Measurements from ENCODE around the gene ENTREP1.
"Not testable (repeated sequence)": the region's sequence is repeated elsewhere in the genome, so short reads cannot be mapped to it uniquely, and the experiment has no call there.

The ENTREP1 gene

GRCh38 chr9:69299826-69300225 lies 25.2 kb upstream of the ENTREP1 start:
- no peak for DNase-seq (ENCODE audit: low read depth)
- no peak for TF ChIP-seq POLR2A (IDR thresholded peaks at IDR 0.05; ENCODE audit: extremely low read depth, insufficient read length)
- TF ChIP-seq MAX (IDR thresholded peaks at IDR 0.05; ENCODE audit: low read depth, low read length): no peak
- H3K4me3 ChIP-seq (ENCODE audit: low read depth, low read length): no peak overlapping the region

DNA sequence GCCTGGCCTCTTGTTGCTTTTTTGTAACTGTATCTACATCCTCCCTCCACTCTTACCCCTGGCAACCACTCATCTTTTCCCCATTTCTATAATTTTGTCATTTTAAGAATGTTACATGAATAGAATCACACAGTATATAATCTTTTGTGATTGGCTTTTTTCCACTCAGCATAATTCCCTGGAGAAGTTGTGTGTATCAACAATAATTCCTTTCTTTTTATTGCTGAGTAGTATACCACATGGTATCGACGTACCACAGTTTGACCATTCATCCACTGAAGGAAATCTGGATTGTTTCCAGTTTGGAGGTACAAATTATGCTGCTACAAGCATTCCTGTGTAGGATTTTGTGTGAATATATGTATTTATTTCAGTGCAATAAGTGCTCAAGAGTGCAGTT lies 21.7 kb upstream of the ENTREP1 start:
- DNase-seq (ENCODE audit: low read depth): no peak
- TF ChIP-seq POLR2A (IDR thresholded peaks at IDR 0.05; ENCODE audit: extremely low read depth, insufficient read length) (no peak), MAX (IDR thresholded peaks at IDR 0.05; ENCODE audit: low read depth, low read length) (no peak), MYC (IDR thresholded peaks at IDR 0.05; ENCODE audit: low read depth, low read length) (no peak)
- TF ChIP-seq, protein P1, sequence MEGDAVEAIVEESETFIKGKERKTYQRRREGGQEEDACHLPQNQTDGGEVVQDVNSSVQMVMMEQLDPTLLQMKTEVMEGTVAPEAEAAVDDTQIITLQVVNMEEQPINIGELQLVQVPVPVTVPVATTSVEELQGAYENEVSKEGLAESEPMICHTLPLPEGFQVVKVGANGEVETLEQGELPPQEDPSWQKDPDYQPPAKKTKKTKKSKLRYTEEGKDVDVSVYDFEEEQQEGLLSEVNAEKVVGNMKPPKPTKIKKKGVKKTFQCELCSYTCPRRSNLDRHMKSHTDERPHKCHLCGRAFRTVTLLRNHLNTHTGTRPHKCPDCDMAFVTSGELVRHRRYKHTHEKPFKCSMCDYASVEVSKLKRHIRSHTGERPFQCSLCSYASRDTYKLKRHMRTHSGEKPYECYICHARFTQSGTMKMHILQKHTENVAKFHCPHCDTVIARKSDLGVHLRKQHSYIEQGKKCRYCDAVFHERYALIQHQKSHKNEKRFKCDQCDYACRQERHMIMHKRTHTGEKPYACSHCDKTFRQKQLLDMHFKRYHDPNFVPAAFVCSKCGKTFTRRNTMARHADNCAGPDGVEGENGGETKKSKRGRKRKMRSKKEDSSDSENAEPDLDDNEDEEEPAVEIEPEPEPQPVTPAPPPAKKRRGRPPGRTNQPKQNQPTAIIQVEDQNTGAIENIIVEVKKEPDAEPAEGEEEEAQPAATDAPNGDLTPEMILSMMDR (IDR thresholded peaks at IDR 0.05; ENCODE audit: low read depth, low read length): no peak
- no peak overlapping the region for H3K4me3 ChIP-seq (ENCODE audit: low read depth, low read length)

- DNase-seq (ENCODE audit: low read depth); H3K4me3 ChIP-seq (ENCODE audit: low read depth, low read length): not testable (repeated sequence)
Measured at GRCh38 chr9:69306895-69307445, 18.0 kb upstream of the ENTREP1 start.

DNA sequence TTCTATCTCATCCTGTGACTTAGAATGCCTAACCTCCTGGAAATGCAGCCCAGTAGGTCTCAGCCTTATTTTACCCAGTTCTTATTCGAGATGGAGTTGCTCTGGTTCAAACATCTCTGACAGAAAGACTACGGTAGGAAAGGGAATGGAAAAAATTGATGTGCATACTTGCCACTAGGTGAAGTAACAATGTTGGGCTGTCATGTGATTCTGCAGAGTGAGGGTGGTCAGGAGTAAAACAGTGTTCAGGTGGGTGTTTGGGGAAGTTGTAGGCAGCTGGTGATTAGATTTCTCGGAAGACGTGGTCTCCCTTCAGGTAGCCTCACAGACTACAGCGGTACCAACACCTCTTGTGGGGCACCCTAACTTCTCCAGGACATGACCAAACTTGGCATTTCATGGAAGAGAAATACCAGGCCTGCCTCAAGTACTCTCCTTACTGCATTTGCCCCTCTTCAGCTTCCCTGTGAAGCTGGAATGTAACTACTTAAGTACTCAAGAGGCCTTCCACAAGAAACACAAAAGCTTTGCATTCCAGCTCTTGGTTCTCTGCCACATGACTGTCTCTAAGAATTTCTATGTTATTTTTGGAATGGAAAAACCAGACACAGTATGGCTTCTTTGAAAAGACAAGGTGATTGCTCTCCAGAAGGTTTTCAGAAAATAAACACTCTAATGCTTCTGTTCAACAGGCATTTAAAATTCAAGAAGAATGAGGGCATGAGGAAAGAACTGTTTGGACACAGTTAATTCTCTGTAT lies 17.4 kb upstream of the ENTREP1 start:
- TF ChIP-seq MYC (IDR thresholded peaks at IDR 0.05; ENCODE audit: low read depth, low read length) (no peak), POLR2A (IDR thresholded peaks at IDR 0.05; ENCODE audit: extremely low read depth, insufficient read length) (no peak), MAX (IDR thresholded peaks at IDR 0.05; ENCODE audit: low read depth, low read length) (no peak)
- TF ChIP-seq, protein P1 (IDR thresholded peaks at IDR 0.05; ENCODE audit: low read depth, low read length): no peak
- no peak for DNase-seq (ENCODE audit: low read depth)

GRCh38 chr9:69308206-69308931 lies 16.6 kb upstream of the ENTREP1 start:
- no peak overlapping the region for H3K4me3 ChIP-seq (ENCODE audit: low read depth, low read length)
- DNase-seq (ENCODE audit: low read depth): no peak
- TF ChIP-seq POLR2A (IDR thresholded peaks at IDR 0.05; ENCODE audit: extremely low read depth, insufficient read length) (no peak), MYC (IDR thresholded peaks at IDR 0.05; ENCODE audit: low read depth, low read length) (no peak), MAX (IDR thresholded peaks at IDR 0.05; ENCODE audit: low read depth, low read length) (no peak)
- TF ChIP-seq, protein P1 (IDR thresholded peaks at IDR 0.05; ENCODE audit: low read depth, low read length): no peak

More for the DNA sequence above, 17.4 kb upstream of the ENTREP1 start:
- no peak overlapping the region for H3K4me3 ChIP-seq (ENCODE audit: low read depth, low read length)

DNA sequence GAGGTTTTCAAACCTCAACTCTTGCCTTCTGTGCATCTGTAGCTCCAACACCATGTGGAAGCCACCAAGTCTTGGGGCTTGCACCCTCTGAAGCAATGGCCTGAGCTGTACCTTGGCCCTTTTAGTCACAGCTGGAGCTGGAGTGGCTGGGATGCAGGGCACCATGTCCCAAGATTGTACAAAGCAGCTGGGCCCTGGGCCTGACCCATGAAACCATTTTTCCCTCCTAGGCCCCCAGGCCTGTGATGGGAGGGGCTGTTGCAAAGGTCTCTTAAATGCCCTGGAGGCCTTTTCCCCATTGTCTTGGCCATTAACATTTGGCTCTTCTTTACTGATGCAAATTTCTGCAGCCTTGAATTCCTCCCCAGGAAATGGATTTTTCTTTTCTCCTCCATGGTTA lies 11.8 kb upstream of the ENTREP1 start:
- no peak overlapping the region for H3K4me3 ChIP-seq (ENCODE audit: low read depth, low read length)
- TF ChIP-seq POLR2A (IDR thresholded peaks at IDR 0.05; ENCODE audit: extremely low read depth, insufficient read length): no peak
- no peak for DNase-seq (ENCODE audit: low read depth)

DNA sequence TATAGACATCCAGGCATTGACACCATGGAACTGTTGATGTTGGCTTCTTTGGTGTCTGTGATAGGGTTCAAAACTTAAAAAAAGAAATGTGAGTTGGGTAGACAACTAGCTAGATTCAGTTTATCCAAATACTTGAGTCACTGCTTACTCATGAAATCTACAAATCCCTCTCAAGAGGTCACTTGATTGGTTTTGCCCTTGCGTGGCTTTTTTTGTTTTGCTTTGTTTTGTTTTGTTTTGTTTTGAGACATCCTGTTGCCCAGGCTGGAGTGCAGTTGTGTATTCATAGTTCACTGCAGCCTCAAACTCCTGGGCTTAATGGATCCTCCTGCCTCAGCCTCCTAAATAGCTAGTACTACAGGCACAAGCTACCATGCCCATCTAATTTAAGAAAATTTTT lies 10.5 kb upstream of the ENTREP1 start:
- no peak overlapping the region for H3K4me3 ChIP-seq (ENCODE audit: low read depth, low read length)
- no peak for TF ChIP-seq POLR2A (IDR thresholded peaks at IDR 0.05; ENCODE audit: extremely low read depth, insufficient read length)
- TF ChIP-seq MAX (IDR thresholded peaks at IDR 0.05; ENCODE audit: low read depth, low read length): no peak
- DNase-seq (ENCODE audit: low read depth): no peak
